ENCODE results near the gene HEY2. TPM values are rescaled to one million over a fixed set of nuclear protein-coding genes. Genes with fewer than 3 reads are reported as not detected.
"Not testable (repeated sequence)": the region's sequence is repeated elsewhere in the genome, so short reads cannot be mapped to it uniquely, and the experiment has no call there.

HEY2 gene
- total and polyA plus RNA-seq, 8 donors = 0.83 to 3.8 (median 1.2) TPM; not detected in 2

DNA sequence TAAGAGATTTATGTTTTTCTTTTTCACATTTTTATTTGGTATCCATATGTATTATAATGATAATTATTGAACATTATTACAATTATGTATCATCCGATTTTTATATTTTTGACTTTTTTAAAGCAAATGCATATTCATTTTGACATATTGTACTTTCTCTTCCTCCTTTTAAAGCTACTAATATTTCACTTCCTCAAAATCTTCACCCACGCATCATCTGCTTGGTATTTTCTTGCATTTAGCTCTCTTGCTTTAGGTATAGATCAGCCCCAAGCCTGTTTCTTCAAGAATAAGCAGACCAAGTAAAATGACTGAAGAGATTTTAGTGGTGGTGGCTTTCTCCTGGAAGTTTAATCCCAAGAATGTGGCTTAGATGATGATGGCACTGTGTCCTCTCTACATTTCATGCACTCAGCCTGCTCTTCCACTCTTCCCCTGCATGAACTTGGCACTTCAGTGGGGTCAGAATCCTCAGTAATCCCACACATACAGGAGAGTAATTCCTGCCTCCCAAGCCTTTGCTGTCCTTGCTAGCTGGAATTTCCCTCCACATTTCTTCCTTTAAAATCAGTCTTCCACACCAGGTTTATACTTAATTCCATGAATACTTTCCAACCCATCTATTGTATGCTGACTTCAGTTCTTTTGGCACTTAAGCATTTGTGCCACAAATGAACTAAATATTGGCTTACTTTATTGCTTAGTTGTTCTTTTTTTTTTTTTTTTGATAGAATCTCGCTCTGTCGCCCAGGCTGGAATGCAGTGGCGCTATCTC is 49.5 kb downstream of the HEY2 start:
- Histone ChIP-seq H3K27me3 (no peaks in the 10 kb centered on the region), H3K36me3 (peaks cover 0 to 6% (median 0%) of the 10 kb centered on the region in 4 donors), H3K9me3 (no peaks in the 10 kb centered on the region), H3K4me1 (peaks cover 4 to 66% (median 26%) of the 10 kb centered on the region in 4 donors), H3K4me3 (no peak overlapping the region), H3K27ac (no peak overlapping the region)
- DNase-seq = no peak
- no peak for TF ChIP-seq EP300 (IDR thresholded peaks at IDR 0.05)
- no peak for TF ChIP-seq POLR2A (IDR thresholded peaks at IDR 0.05)
- no peak for TF ChIP-seq POLR2AphosphoS5 (IDR thresholded peaks at IDR 0.05)
- TF ChIP-seq, protein P1, sequence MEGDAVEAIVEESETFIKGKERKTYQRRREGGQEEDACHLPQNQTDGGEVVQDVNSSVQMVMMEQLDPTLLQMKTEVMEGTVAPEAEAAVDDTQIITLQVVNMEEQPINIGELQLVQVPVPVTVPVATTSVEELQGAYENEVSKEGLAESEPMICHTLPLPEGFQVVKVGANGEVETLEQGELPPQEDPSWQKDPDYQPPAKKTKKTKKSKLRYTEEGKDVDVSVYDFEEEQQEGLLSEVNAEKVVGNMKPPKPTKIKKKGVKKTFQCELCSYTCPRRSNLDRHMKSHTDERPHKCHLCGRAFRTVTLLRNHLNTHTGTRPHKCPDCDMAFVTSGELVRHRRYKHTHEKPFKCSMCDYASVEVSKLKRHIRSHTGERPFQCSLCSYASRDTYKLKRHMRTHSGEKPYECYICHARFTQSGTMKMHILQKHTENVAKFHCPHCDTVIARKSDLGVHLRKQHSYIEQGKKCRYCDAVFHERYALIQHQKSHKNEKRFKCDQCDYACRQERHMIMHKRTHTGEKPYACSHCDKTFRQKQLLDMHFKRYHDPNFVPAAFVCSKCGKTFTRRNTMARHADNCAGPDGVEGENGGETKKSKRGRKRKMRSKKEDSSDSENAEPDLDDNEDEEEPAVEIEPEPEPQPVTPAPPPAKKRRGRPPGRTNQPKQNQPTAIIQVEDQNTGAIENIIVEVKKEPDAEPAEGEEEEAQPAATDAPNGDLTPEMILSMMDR (IDR thresholded peaks at IDR 0.05) = no peak
- 80 to 87% (median 83%) methylated on average over 5 of the region's 5 CpGs for WGBS, 5 donors
- intact Hi-C loops (cut with DNase I; ENCODE audit: low total_unique reads) = no loop called here

DNA sequence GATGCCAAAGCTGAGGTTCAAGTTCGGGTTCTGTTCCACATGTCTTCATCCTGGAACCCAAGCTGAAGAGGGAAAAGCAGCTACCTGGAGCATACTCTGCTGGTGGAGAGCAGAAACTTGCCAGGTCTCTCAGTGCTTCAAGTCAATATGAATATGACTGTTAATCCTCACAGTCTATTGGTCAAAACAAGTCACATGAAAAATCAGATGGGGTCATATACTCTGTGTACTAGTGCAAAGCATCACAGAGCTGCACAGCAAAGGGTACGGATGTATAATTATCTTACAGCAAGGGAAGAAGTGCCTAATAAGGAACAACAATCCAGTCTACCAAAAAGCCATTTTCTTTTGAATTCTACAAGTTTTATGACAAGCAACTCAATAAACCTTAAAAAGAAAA is 53.0 kb downstream of the HEY2 start:
- 86 to 94% (median 91%) methylated on average over 2 of the region's 2 CpGs for WGBS, 5 donors
- Histone ChIP-seq H3K4me1 (peaks cover 0 to 67% (median 25%) of the 10 kb centered on the region in 4 donors), H3K36me3 (no peaks in the 10 kb centered on the region), H3K27ac (peak overlapping the region in 2 of 5 donors; percentile 38 to 41), H3K9me3 (no peaks in the 10 kb centered on the region), H3K4me3 (no peak overlapping the region), H3K27me3 (no peaks in the 10 kb centered on the region)
- DNase-seq = no peak
- intact Hi-C loops (cut with DNase I; ENCODE audit: low total_unique reads) = no loop called here
- TF ChIP-seq POLR2AphosphoS5 (IDR thresholded peaks at IDR 0.05) (no peak), EP300 (IDR thresholded peaks at IDR 0.05) (no peak), POLR2A (IDR thresholded peaks at IDR 0.05) (no peak)
- TF ChIP-seq, protein P1 (IDR thresholded peaks at IDR 0.05) = no peak

- intact Hi-C loops (cut with DNase I; ENCODE audit: low total_unique reads) = no loop called here
- 22 to 32% (median 26%) methylated on average over 4 of the region's 4 CpGs for WGBS, 5 donors
- Histone ChIP-seq H3K4me1 (peaks cover 0 to 67% (median 22%) of the 10 kb centered on the region in 4 donors), H3K4me3 (no peak overlapping the region), H3K36me3 (peaks cover 0 to 1% (median 0%) of the 10 kb centered on the region in 4 donors), H3K9me3 (no peaks in the 10 kb centered on the region), H3K27ac (peak overlapping the region in 3 of 5 donors; percentile 26 to 41 (median 38)), H3K27me3 (no peaks in the 10 kb centered on the region)
- no peak for TF ChIP-seq POLR2A (IDR thresholded peaks at IDR 0.05)
- TF ChIP-seq EP300 (IDR thresholded peaks at IDR 0.05) = no peak
- TF ChIP-seq, protein P1 (IDR thresholded peaks at IDR 0.05) = no peak
- TF ChIP-seq POLR2AphosphoS5 (IDR thresholded peaks at IDR 0.05) = no peak
- no peak for DNase-seq
These were observed 53.5 kb downstream of the HEY2 start for GRCh38 chr6:125802943-125803377.

DNA sequence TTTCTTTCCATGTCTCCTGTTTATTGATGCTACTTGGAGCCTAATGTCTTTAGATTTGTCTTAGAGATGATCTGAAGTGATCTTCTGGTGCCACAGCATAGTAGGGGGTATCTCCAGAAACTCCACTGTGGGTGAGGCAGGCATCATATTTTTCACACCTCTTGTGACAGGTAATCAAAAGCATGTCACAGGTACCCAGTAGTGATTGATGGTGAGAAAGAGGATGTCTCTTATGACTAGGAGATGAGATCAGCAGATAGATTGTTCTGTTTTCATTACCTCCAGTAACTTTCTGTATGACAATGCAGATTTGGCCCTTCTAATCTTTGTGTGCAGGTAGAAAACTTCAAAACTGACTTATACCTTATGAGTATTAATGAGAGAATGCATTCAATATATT is 54.8 kb downstream of the HEY2 start:
- no peak for TF ChIP-seq EP300 (IDR thresholded peaks at IDR 0.05)
- TF ChIP-seq, protein P1 (IDR thresholded peaks at IDR 0.05) = no peak
- TF ChIP-seq POLR2A (IDR thresholded peaks at IDR 0.05) = no peak
- no peak for TF ChIP-seq POLR2AphosphoS5 (IDR thresholded peaks at IDR 0.05)
- Histone ChIP-seq H3K27ac (no peak overlapping the region), H3K9me3 (no peaks in the 10 kb centered on the region), H3K4me3 (no peak overlapping the region), H3K27me3 (no peaks in the 10 kb centered on the region), H3K36me3 (peaks cover 0 to 5% (median 0%) of the 10 kb centered on the region in 4 donors), H3K4me1 (peaks cover 0 to 56% (median 24%) of the 10 kb centered on the region in 4 donors)
- no peak for DNase-seq
- intact Hi-C loops (cut with DNase I; ENCODE audit: low total_unique reads) = no loop called here

DNA sequence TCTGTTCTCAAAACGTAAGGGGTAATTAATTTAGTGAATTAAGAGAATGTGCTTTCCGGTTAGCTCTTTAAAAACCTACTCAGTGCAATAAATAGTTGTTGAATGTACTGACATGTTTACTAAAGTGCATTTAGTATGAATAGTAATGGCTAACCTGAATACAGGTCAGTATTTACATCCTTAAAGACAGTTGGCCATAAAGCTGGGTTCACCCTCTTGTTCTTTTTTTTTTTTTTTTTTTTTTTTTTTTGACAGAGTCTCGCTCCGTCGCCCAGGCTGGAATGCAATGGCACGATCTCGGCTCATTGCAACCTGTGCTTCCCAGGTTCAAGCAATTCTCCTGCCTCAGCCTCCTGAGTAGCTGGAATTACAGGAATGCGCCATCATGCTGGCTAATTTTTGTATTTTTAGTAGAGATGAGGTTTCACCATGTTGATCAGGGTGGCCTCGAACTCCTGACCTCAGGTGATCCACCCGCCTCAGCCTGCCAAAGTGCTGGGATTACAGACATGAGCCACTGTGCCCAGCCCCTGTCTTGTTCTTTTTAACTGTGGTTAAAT is 55.5 kb downstream of the HEY2 start:
- H3K27me3 ChIP-seq; DNase-seq; intact Hi-C loops (cut with DNase I; ENCODE audit: low total_unique reads); H3K4me3 ChIP-seq; H3K9me3 ChIP-seq; H3K36me3 ChIP-seq: not testable (repeated sequence)
- peak overlapping the region in 3 of 5 donors; percentile 12 to 53 (median 35) for H3K27ac ChIP-seq
- H3K4me1 ChIP-seq = peaks cover 0 to 52% (median 25%) of the 10 kb centered on the region in 4 donors
- 76 to 89% (median 85%) methylated on average over 8 to 10 of the region's 10 CpGs for WGBS, 5 donors
